ENCODE results near the gene ADCY5.
A peak's percentile ranks its signal among the peaks of the same experiment; 100 is the strongest.

ADCY5 gene

GRCh38 chr3:123386477-123387040 is 62.3 kb downstream of the ADCY5 start:
- no peak for DNase-seq (ENCODE audit: low spot score)

- no peak for DNase-seq (ENCODE audit: low spot score)
Observed at GRCh38 chr3:123385981-123386380, 62.9 kb downstream of the ADCY5 start.

GRCh38 chr3:123385499-123385898 is 63.4 kb downstream of the ADCY5 start:
- no peak for DNase-seq (ENCODE audit: low spot score)

GRCh38 chr3:123385001-123385401 is 63.9 kb downstream of the ADCY5 start:
- DNase-seq (ENCODE audit: low spot score): no peak

- no peak for DNase-seq (ENCODE audit: low spot score)
Observed at GRCh38 chr3:123384256-123384655, 64.6 kb downstream of the ADCY5 start.

GRCh38 chr3:123383091-123384053 is 65.5 kb downstream of the ADCY5 start:
- peak; percentile 23 for DNase-seq (ENCODE audit: low spot score)

GRCh38 chr3:123380261-123380660 is 68.6 kb downstream of the ADCY5 start:
- DNase-seq (ENCODE audit: low spot score): no peak

- DNase-seq (ENCODE audit: low spot score): no peak
Observed at GRCh38 chr3:123379041-123379830, 69.7 kb downstream of the ADCY5 start.

- no peak for DNase-seq (ENCODE audit: low spot score)
Observed at GRCh38 chr3:123378409-123378915, 70.4 kb downstream of the ADCY5 start.

- DNase-seq (ENCODE audit: low spot score): no peak
Observed at GRCh38 chr3:123377243-123377740, 71.6 kb downstream of the ADCY5 start.

- no peak for DNase-seq (ENCODE audit: low spot score)
Observed at GRCh38 chr3:123376451-123377242, 72.2 kb downstream of the ADCY5 start.

GRCh38 chr3:123375014-123375940 is 73.6 kb downstream of the ADCY5 start:
- DNase-seq (ENCODE audit: low spot score): no peak

GRCh38 chr3:123374016-123374415 is 74.9 kb downstream of the ADCY5 start:
- no peak for DNase-seq (ENCODE audit: low spot score)

GRCh38 chr3:123373474-123373987 is 75.4 kb downstream of the ADCY5 start:
- no peak for DNase-seq (ENCODE audit: low spot score)

GRCh38 chr3:123372686-123373473 is 76.0 kb downstream of the ADCY5 start:
- DNase-seq (ENCODE audit: low spot score): no peak

- no peak for DNase-seq (ENCODE audit: low spot score)
Observed at GRCh38 chr3:123371859-123372685, 76.8 kb downstream of the ADCY5 start.

- DNase-seq (ENCODE audit: low spot score): no peak
Observed at GRCh38 chr3:123371426-123371825, 77.5 kb downstream of the ADCY5 start.

- no peak for DNase-seq (ENCODE audit: low spot score)
Observed at GRCh38 chr3:123370819-123371218, 78.1 kb downstream of the ADCY5 start.
